GM19193 (cell line): ENCODE measurements around the gene HOXC5.

Experiments used
- POLR2A ChIP-seq: IDR thresholded peaks from 4 replicates; pipeline ENCODE4 v1.6.1; 2011; ENCODE audit not compliant: insufficient read depth, insufficient read length; ENCODE audit errors: extremely low read depth

HOXC5 gene

GRCh38 chr12:54038284-54038870 is 5.5 kb downstream of the HOXC5 start:
- TF ChIP-seq POLR2A: no peak

- no peak for TF ChIP-seq POLR2A
These were observed 6.1 kb downstream of the HOXC5 start for GRCh38 chr12:54038871-54039414.

- no peak for TF ChIP-seq POLR2A
These were observed 6.7 kb downstream of the HOXC5 start for GRCh38 chr12:54039417-54040147.

- TF ChIP-seq POLR2A: no peak
These were observed 7.3 kb downstream of the HOXC5 start for GRCh38 chr12:54040148-54040494.

GRCh38 chr12:54040648-54041047 is 7.8 kb downstream of the HOXC5 start:
- TF ChIP-seq POLR2A: no peak

GRCh38 chr12:54041097-54041690 is 8.3 kb downstream of the HOXC5 start:
- no peak for TF ChIP-seq POLR2A

- no peak for TF ChIP-seq POLR2A
These were observed 10.4 kb downstream of the HOXC5 start for GRCh38 chr12:54042970-54043853.

GRCh38 chr12:54044425-54045103 is 11.7 kb downstream of the HOXC5 start:
- TF ChIP-seq POLR2A: no peak

GRCh38 chr12:54045401-54045800 is 12.6 kb downstream of the HOXC5 start:
- TF ChIP-seq POLR2A: no peak

- no peak for TF ChIP-seq POLR2A
These were observed 13.1 kb downstream of the HOXC5 start for GRCh38 chr12:54045868-54046521.

- no peak for TF ChIP-seq POLR2A
These were observed 13.9 kb downstream of the HOXC5 start for GRCh38 chr12:54046809-54047159.

- no peak for TF ChIP-seq POLR2A
These were observed 14.5 kb downstream of the HOXC5 start for GRCh38 chr12:54047160-54047963.

- no peak for TF ChIP-seq POLR2A
These were observed 15.1 kb downstream of the HOXC5 start for GRCh38 chr12:54047964-54048303.
